Thoracic aorta (tissue), 2 donors: ENCODE results near the gene BCL2L1. TPM values are rescaled to one million over a fixed set of nuclear protein-coding genes. Genes with fewer than 3 reads are reported as not detected.
A peak's percentile ranks its signal among the peaks of the same experiment; 100 is the strongest.

Experiments used
- ATAC-seq: fragments of 150-250 bp; one replicate; pipeline ENCODE4 v1.8.0; 2017; ENCODE audit warnings: low read depth; ENCODE audit not compliant: insufficient number of reproducible peaks, low FRiP score
- DNase-seq: peaks from one replicate; pipeline ENCODE4 v3.0.0-alpha.2; 2020; ENCODE audit warnings: low spot score
- H3K27ac ChIP-seq, 2 donors: fragments of 200-600 bp; sonication (generic); 1 replicate in 1 of 2; 2 replicates in 1 of 2; pipeline ENCODE4 v1.5.1; 2016; ENCODE audit warnings: mild to moderate bottlenecking in 2 of 2, moderate library complexity in 2 of 2
- H3K27me3 ChIP-seq: fragments of 200-600 bp; sonication (generic); replicated peaks from 2 replicates; pipeline ENCODE4 v1.6.0; 2016; ENCODE audit warnings: mild to moderate bottlenecking; ENCODE audit not compliant: insufficient read depth
- H3K36me3 ChIP-seq: fragments of 200-600 bp; sonication (generic); one replicate; pipeline ENCODE4 v1.5.1; 2016
- H3K4me1 ChIP-seq, 2 donors: fragments of 200-600 bp; sonication (generic); 1 replicate in 1 of 2; 2 replicates in 1 of 2; pipeline versions ENCODE4 v1.5.1 to v1.6.0; 2016; ENCODE audit warnings: low read depth in 2 of 2, mild to moderate bottlenecking in 1 of 2; ENCODE audit not compliant: control insufficient read depth in 1 of 2
- H3K4me3 ChIP-seq: fragments of 200-600 bp; sonication (generic); 2 replicates; pipeline ENCODE4 v1.5.1; 2016; ENCODE audit warnings: mild to moderate bottlenecking
- H3K9me3 ChIP-seq: fragments of 200-600 bp; sonication (generic); 2 replicates; pipeline ENCODE4 v1.5.1; 2016
- CTCF ChIP-seq: fragments of 200-600 bp; sonication (generic); IDR thresholded peaks from one replicate; pipeline ENCODE4 v1.5.1; 2019; ENCODE audit warnings: antibody characterized with exemption
- total RNA-seq, 2 donors: library from RNA; depleted of rRNA; stranded (reverse); fragments of >200 nt; gene quantifications; one replicate each; pipeline versions ENCODE4 v1.1.0 to v1.2.3, GENCODE V29; 2016

BCL2L1 gene
- total RNA-seq, 2 donors from 2014 or later: 137 to 187 TPM

GRCh38 chr20:31711179-31712111 is 11.2 kb downstream of the BCL2L1 start:
- Histone ChIP-seq H3K36me3 (peaks cover 21% of the 10 kb centered on the region), H3K27ac (peak overlapping the region; percentile 98 to 99), H3K4me1 (peaks cover 71 to 93% of the 10 kb centered on the region in 2 donors), H3K9me3 (no peaks in the 10 kb centered on the region), H3K27me3 (no peaks in the 10 kb centered on the region), H3K4me3 (peak overlapping the region; percentile 65)
- no peak for ATAC-seq
- TF ChIP-seq CTCF: no peak
- no peak for DNase-seq

GRCh38 chr20:31710423-31711108 is 12.1 kb downstream of the BCL2L1 start:
- no peaks in the 10 kb centered on the region for H3K9me3 ChIP-seq
- H3K27ac ChIP-seq: peak overlapping the region; percentile 98 to 99
- DNase-seq: no peak
- no peaks in the 10 kb centered on the region for H3K27me3 ChIP-seq
- no peak for ATAC-seq
- peak overlapping the region; percentile 19 for H3K4me3 ChIP-seq
- H3K4me1 ChIP-seq: peaks cover 71 to 93% of the 10 kb centered on the region in 2 donors
- TF ChIP-seq CTCF: no peak
- peaks cover 21% of the 10 kb centered on the region for H3K36me3 ChIP-seq

GRCh38 chr20:31709939-31710338 is 12.7 kb downstream of the BCL2L1 start:
- H3K4me3 ChIP-seq: no peak overlapping the region
- H3K27me3 ChIP-seq: no peaks in the 10 kb centered on the region
- no peak for DNase-seq
- no peaks in the 10 kb centered on the region for H3K9me3 ChIP-seq
- ATAC-seq: no peak
- H3K36me3 ChIP-seq: peaks cover 21% of the 10 kb centered on the region
- H3K27ac ChIP-seq: peak overlapping the region; percentile 98 to 99
- TF ChIP-seq CTCF: no peak
- H3K4me1 ChIP-seq: peaks cover 72 to 93% of the 10 kb centered on the region in 2 donors

- ATAC-seq (no peak), DNase-seq (no peak)
- H3K4me1 ChIP-seq: peaks cover 73 to 90% of the 10 kb centered on the region in 2 donors
- H3K27me3 ChIP-seq: no peaks in the 10 kb centered on the region
- H3K36me3 ChIP-seq: peaks cover 17% of the 10 kb centered on the region
- TF ChIP-seq CTCF: no peak
- no peak overlapping the region for H3K4me3 ChIP-seq
- no peaks in the 10 kb centered on the region for H3K9me3 ChIP-seq
- H3K27ac ChIP-seq: peak overlapping the region; percentile 30 to 60
Measured at GRCh38 chr20:31708736-31709534, 13.7 kb downstream of the BCL2L1 start.
